Measurements from ENCODE around the gene FAM107A.

The FAM107A gene

DNA sequence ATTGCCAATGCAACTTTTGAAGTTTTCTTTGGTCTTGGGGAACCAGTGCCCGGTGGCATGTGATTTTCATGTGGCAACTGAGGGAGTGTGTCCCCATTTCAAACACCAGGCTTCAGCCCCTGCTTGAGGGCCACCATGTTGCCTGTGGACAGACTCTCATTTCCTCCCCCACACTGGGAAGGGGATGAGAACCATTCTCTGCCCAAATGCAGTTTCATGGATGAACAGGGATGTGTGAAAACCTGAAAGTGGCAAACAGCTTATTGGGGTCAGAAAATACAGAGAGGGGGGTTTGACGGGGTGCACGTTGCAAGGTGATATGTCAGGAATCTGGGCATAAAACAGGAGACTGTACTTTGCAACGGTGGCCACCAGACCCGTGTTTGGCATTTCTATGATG is 6.3 kb downstream of the FAM107A start:
- TF ChIP-seq, protein P1, sequence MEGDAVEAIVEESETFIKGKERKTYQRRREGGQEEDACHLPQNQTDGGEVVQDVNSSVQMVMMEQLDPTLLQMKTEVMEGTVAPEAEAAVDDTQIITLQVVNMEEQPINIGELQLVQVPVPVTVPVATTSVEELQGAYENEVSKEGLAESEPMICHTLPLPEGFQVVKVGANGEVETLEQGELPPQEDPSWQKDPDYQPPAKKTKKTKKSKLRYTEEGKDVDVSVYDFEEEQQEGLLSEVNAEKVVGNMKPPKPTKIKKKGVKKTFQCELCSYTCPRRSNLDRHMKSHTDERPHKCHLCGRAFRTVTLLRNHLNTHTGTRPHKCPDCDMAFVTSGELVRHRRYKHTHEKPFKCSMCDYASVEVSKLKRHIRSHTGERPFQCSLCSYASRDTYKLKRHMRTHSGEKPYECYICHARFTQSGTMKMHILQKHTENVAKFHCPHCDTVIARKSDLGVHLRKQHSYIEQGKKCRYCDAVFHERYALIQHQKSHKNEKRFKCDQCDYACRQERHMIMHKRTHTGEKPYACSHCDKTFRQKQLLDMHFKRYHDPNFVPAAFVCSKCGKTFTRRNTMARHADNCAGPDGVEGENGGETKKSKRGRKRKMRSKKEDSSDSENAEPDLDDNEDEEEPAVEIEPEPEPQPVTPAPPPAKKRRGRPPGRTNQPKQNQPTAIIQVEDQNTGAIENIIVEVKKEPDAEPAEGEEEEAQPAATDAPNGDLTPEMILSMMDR (IDR thresholded peaks at IDR 0.05; ENCODE audit: low read depth, low read length, missing control alignments), result no peak
- no peak overlapping the region for H3K4me3 ChIP-seq (ENCODE audit: low read depth, low read length)
- in situ Hi-C loops (cut with HindIII; ENCODE audit: low sequenced_read_pairs), result no loop called here
- DNase-seq (ENCODE audit: low read depth), result no peak

DNA sequence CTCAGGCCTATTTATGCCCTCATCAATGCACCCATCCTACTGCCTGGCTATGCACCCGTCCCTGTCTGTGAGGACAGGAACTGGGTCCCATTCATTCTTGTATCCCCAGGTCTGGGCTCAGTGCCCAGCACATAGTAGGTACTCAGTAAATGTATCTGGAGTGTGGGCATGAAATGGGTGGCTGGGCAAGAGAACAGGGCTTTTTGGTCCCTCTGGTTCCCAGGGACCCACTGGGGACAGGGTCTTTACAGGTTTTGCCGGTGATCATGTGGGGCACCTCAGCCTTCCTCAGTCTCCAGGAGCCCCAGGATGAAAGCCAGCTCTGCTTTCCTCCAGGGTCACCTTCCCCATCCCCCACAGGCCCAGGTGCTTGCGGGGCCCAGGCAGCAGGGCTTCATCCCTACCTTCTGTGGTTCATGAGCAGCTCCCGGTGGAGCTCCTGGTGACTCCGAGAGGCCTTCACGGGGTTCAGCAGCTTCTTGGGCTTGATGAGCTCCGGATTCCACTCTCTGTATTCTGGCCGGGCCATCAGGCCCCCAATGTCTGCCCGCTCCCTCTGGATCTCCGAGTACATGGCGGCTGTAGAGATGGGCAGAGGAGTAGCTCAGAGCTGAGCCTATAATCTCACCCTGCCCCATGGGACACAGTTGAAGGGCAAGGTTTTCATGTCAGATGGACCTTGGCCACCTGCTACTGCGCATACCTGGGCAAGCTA is 7.7 kb downstream of the FAM107A start:
- TF ChIP-seq, protein P1 (IDR thresholded peaks at IDR 0.05; ENCODE audit: low read depth, low read length, missing control alignments), result no peak
- in situ Hi-C loops (cut with HindIII; ENCODE audit: low sequenced_read_pairs), result no loop called here
- DNase-seq (ENCODE audit: low read depth), result no peak
- H3K4me3 ChIP-seq (ENCODE audit: low read depth, low read length), result no peak overlapping the region

DNA sequence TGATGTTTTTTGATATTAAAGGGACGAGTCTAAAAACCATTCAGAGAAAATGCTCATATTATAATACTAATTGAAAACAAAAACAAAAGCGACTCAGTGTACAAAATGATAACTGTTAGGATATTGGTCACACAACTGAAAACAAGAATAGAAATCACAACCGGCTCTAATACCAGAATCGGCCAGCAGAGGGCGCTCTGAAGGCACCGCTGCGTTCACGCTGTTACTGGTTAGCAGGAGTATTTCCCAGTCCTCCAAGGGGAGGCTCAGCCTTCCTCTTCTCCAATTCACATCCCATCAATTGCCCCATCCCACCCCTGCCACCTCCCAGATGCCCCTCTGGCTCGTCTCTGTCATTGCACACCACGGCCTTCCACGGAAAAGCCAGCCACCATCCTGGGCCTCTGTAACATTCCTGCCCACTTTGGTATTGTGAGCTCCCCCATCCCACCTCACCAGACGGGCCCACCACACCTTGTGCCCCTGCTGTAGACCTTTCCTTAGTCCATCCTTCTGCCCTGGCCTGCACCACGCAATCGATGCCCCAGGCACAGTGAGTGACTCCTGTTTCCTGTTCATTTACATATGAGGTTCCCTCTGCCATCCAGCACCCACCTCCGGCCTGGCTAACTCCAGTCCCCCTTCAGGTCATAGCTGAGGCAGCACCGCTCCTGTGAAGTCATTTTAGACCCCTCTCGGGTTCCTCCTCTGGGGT is 8.5 kb downstream of the FAM107A start:
- TF ChIP-seq, protein P1 (IDR thresholded peaks at IDR 0.05; ENCODE audit: low read depth, low read length, missing control alignments), result peak; percentile 89
- in situ Hi-C loops (cut with HindIII; ENCODE audit: low sequenced_read_pairs), result no loop called here
- H3K4me3 ChIP-seq (ENCODE audit: low read depth, low read length), result no peak overlapping the region
- DNase-seq (ENCODE audit: low read depth), result peak; percentile 64

DNA sequence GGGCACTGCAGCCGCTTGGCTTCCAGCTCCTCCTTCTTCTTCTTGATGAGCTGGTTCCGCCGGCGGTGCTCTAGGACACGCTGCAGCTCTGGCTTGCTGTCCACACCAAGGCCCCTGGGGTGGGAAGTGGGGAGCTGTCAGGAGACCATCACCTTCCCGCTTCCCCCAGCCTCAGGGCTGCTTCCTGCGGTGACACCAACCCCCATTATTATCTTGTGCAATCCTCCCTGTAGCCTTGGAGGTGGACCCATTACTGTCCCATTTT is 10.0 kb downstream of the FAM107A start:
- H3K4me3 ChIP-seq (ENCODE audit: low read depth, low read length), result no peak overlapping the region
- no peak for DNase-seq (ENCODE audit: low read depth)
- TF ChIP-seq, protein P1 (IDR thresholded peaks at IDR 0.05; ENCODE audit: low read depth, low read length, missing control alignments), result no peak
- in situ Hi-C loops (cut with HindIII; ENCODE audit: low sequenced_read_pairs), result no loop called here

DNA sequence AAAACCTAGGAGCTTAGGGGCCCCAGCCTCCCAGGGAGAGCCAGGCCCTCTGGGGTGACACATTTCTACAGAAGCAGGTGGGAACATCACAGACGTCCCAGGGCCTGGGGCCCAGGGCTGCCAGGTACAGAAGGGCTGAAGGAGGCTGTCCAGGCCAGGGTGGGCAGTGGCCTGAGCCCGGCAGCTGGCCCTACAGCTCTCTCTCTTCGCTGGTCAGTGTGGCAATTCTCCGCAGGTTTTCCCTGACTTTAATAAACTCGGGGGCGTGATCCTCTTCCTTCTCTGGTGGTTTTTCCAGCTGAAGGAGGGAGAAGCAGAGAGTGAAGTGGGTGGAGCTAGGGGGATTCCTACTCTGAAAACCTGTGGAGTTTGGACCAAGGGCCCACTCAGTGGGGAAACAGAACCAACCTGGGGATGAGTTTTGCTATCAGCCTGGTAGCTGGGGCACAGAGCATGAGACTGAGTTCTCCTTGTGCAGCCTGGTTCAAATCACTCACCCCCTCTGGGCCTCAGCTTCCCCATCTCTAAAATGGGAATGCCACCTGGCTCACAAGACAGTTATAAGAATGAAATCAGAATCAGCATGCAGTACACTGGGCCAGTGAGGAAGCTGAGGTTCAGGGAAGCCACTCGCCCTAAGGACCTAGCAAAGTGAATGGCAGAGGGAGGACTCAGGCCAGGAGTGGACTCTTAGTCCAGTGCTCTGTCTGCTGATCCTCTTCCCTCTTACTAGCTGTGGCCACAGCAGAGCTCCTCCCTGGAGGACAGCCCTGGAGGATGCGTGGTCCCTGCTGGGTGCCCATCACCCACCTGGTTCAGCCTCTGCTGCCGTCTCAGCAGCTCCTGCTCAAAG is 10.6 kb downstream of the FAM107A start:
- DNase-seq (ENCODE audit: low read depth), result no peak
- H3K4me3 ChIP-seq (ENCODE audit: low read depth, low read length), result no peak overlapping the region
- TF ChIP-seq, protein P1 (IDR thresholded peaks at IDR 0.05; ENCODE audit: low read depth, low read length, missing control alignments), result no peak
- in situ Hi-C loops (cut with HindIII; ENCODE audit: low sequenced_read_pairs), result no loop called here

DNA sequence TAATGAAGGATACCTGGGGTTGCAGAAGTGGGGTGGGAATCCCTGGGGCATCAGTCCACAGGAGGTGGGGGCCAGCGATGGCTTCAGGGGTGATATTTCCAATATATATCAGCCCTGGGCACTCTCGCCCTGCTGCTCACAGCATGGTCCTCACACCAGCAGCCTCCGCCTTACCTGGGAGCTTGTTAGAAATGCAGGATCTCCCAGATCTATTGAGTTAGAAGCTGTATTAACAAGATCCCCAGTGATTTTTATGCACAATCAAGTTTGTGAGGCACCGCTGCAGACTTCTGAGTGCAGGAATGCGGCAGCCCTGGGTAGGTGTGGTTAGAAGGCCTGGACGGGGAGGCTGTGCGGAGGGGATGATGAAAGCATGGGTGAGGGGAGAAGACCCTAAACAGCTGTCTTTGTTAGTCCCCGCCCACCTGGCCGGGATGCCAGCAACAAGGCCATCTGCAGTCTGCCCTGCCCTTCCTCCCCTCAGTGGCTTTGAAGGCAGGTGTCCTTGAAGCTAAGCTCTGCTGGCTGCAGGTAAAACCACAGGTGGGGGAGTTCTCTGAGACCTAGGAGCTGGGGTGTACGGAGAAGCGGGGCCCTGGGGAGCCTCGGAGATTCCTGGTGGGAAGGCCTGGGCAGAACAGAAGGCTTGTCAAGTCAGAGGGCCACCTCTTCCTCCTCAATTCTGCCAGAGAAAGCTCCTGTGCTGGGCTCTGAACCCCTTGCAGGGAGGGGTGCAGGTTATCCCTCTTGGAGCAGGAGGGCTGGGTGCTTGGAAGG is 11.4 kb downstream of the FAM107A start:
- H3K4me3 ChIP-seq (ENCODE audit: low read depth, low read length), result no peak overlapping the region
- in situ Hi-C loops (cut with HindIII; ENCODE audit: low sequenced_read_pairs), result no loop called here
- TF ChIP-seq, protein P1 (IDR thresholded peaks at IDR 0.05; ENCODE audit: low read depth, low read length, missing control alignments), result no peak
- DNase-seq (ENCODE audit: low read depth), result no peak

Measured in astrocyte of the cerebellum (primary cell).